Parathyroid adenoma (tissue), 2 donors: ENCODE results near the gene BNIPL.

ENCODE experiments used
- H2AFZ ChIP-seq: fragments of 300-600 bp; sonication (generic); one replicate; pipeline ENCODE4 v1.7.0; 2017; ENCODE audit warnings: antibody characterized with exemption, mild to moderate bottlenecking
- H3K27ac ChIP-seq: fragments of 300-600 bp; sonication (generic); one replicate; pipeline ENCODE4 v1.7.0; 2017
- H3K27me3 ChIP-seq: fragments of 300-600 bp; sonication (generic); one replicate; pipeline ENCODE4 v1.7.0; 2017; ENCODE audit warnings: low read length; ENCODE audit not compliant: control insufficient read depth, insufficient read depth
- H3K36me3 ChIP-seq: fragments of 300-600 bp; sonication (generic); one replicate; pipeline ENCODE4 v1.7.0; 2017; ENCODE audit warnings: low read length; ENCODE audit not compliant: control insufficient read depth, insufficient read depth
- H3K4me1 ChIP-seq: fragments of 300-600 bp; sonication (generic); one replicate; pipeline ENCODE4 v1.7.0; 2017; ENCODE audit warnings: control low read depth
- H3K4me2 ChIP-seq: fragments of 300-600 bp; sonication (generic); one replicate; pipeline ENCODE4 v1.7.0; 2017; ENCODE audit warnings: low read length
- H3K4me3 ChIP-seq: fragments of 300-600 bp; sonication (generic); one replicate; pipeline ENCODE4 v1.7.0; 2017; ENCODE audit warnings: low read depth, low read length
- H3K79me2 ChIP-seq: fragments of 300-600 bp; sonication (generic); one replicate; pipeline ENCODE4 v1.7.0; 2017; ENCODE audit warnings: control low read depth
- H3K9ac ChIP-seq: fragments of 300-600 bp; sonication (generic); one replicate; pipeline ENCODE4 v1.7.0; 2017; ENCODE audit warnings: mild to moderate bottlenecking
- H3K9me3 ChIP-seq: fragments of 300-600 bp; sonication (generic); one replicate; pipeline ENCODE4 v1.7.0; 2017; ENCODE audit warnings: low read length; ENCODE audit not compliant: control insufficient read depth
- CTCF ChIP-seq: fragments of 300-600 bp; sonication (generic); IDR thresholded peaks from one replicate; pipeline ENCODE4 v1.7.0; 2017; ENCODE audit warnings: antibody characterized with exemption, mild to moderate bottlenecking
- donor health status: primary hyperparathyroidism.

BNIPL gene

GRCh38 chr1:150999926-151000325 is 36.5 kb upstream of the BNIPL start:
- peaks cover 5% of the 10 kb centered on the region for H3K79me2 ChIP-seq
- no peak overlapping the region for H3K9ac ChIP-seq
- H2AFZ ChIP-seq, result no peak overlapping the region
- no peaks in the 10 kb centered on the region for H3K36me3 ChIP-seq
- no peaks in the 10 kb centered on the region for H3K9me3 ChIP-seq
- TF ChIP-seq CTCF, result no peak
- H3K4me1 ChIP-seq, result no peaks in the 10 kb centered on the region
- no peak overlapping the region for H3K4me2 ChIP-seq
- H3K27me3 ChIP-seq, result no peaks in the 10 kb centered on the region
- H3K4me3 ChIP-seq, result no peak overlapping the region
- H3K27ac ChIP-seq, result no peak overlapping the region

GRCh38 chr1:151000408-151000807 is 36.0 kb upstream of the BNIPL start:
- Histone ChIP-seq H2AFZ (no peak overlapping the region), H3K4me3 (no peak overlapping the region), H3K27me3 (no peaks in the 10 kb centered on the region), H3K4me1 (no peaks in the 10 kb centered on the region), H3K36me3 (no peaks in the 10 kb centered on the region), H3K27ac (no peak overlapping the region), H3K4me2 (no peak overlapping the region), H3K79me2 (peaks cover 5% of the 10 kb centered on the region), H3K9me3 (no peaks in the 10 kb centered on the region), H3K9ac (no peak overlapping the region)
- TF ChIP-seq CTCF, result no peak

- Histone ChIP-seq H3K27ac (no peak overlapping the region), H3K9ac (no peak overlapping the region), H3K4me3 (no peak overlapping the region), H3K4me1 (no peaks in the 10 kb centered on the region), H3K79me2 (peaks cover 5% of the 10 kb centered on the region), H2AFZ (no peak overlapping the region), H3K36me3 (no peaks in the 10 kb centered on the region), H3K27me3 (no peaks in the 10 kb centered on the region), H3K4me2 (no peak overlapping the region), H3K9me3 (no peaks in the 10 kb centered on the region)
- TF ChIP-seq CTCF, result no peak
Observed at GRCh38 chr1:151001602-151002001, 34.8 kb upstream of the BNIPL start.

- Histone ChIP-seq H3K27ac (no peak overlapping the region), H3K27me3 (no peaks in the 10 kb centered on the region), H3K4me2 (peak overlapping the region; percentile 13), H2AFZ (no peak overlapping the region), H3K9ac (no peak overlapping the region), H3K79me2 (peaks cover 5% of the 10 kb centered on the region), H3K9me3 (no peaks in the 10 kb centered on the region), H3K36me3 (no peaks in the 10 kb centered on the region), H3K4me3 (no peak overlapping the region), H3K4me1 (peaks cover 2% of the 10 kb centered on the region)
- no peak for TF ChIP-seq CTCF
Observed at GRCh38 chr1:151002051-151002450, 34.3 kb upstream of the BNIPL start.

GRCh38 chr1:151002611-151003010 is 33.8 kb upstream of the BNIPL start:
- no peak overlapping the region for H3K9ac ChIP-seq
- TF ChIP-seq CTCF, result no peak
- H3K27me3 ChIP-seq, result no peaks in the 10 kb centered on the region
- no peak overlapping the region for H3K27ac ChIP-seq
- no peak overlapping the region for H2AFZ ChIP-seq
- H3K4me3 ChIP-seq, result no peak overlapping the region
- H3K4me1 ChIP-seq, result peaks cover 8% of the 10 kb centered on the region
- peaks cover 5% of the 10 kb centered on the region for H3K79me2 ChIP-seq
- H3K36me3 ChIP-seq, result no peaks in the 10 kb centered on the region
- no peaks in the 10 kb centered on the region for H3K9me3 ChIP-seq
- peak overlapping the region; percentile 13 for H3K4me2 ChIP-seq
